ENCODE results near the gene SLC3A2.
A peak's percentile ranks its signal among the peaks of the same experiment; 100 is the strongest.

The SLC3A2 gene

GRCh38 chr11:62874851-62875250 lies 5.8 kb upstream of the SLC3A2 start:
- no peak overlapping the region for H4K12ac ChIP-seq (ENCODE audit: low read depth, low read length)
- peaks cover 8 to 20% of the 10 kb centered on the region in 2 experiments for H3K36me3 ChIP-seq (ENCODE audit: control insufficient read depth in 1 of 2, insufficient read depth in 2 of 2, low read length in 2 of 2)
- no peak overlapping the region for H3K27ac ChIP-seq (ENCODE audit: low read depth, low read length)
- no peaks in the 10 kb centered on the region for H3K79me1 ChIP-seq (ENCODE audit: low read length)
- no peak overlapping the region for H2BK12ac ChIP-seq (ENCODE audit: low read length)
- H3K27me3 ChIP-seq (ENCODE audit: insufficient read depth, low read length) = no peaks in the 10 kb centered on the region
- DNase-seq = peak; percentile 39 to 84
- H3K9ac ChIP-seq (ENCODE audit: low read length) = no peak overlapping the region
- no peak overlapping the region for H3K23ac ChIP-seq (ENCODE audit: low read length)
- H3K4me1 ChIP-seq (ENCODE audit: control insufficient read depth in 1 of 2, insufficient read depth in 2 of 2, low read length in 2 of 2) = peaks cover 4 to 6% of the 10 kb centered on the region in 2 experiments
- no peak overlapping the region for H3K4me2 ChIP-seq (ENCODE audit: low read length)
- no CpG with 5 or more reads among the region's 7 CpGs for WGBS (ENCODE audit: extremely low coverage, insufficient coverage, insufficient read length)
- H2BK5ac ChIP-seq (ENCODE audit: low read depth, low read length, poor library complexity) = no peak overlapping the region
- H2BK120ac ChIP-seq (ENCODE audit: insufficient read depth, low read length, poor library complexity) = no peak overlapping the region
- no peaks in the 10 kb centered on the region for H3K79me2 ChIP-seq (ENCODE audit: control insufficient read depth, insufficient read depth, low read length, poor library complexity)
- H4K91ac ChIP-seq (ENCODE audit: low read depth, low read length) = no peak overlapping the region
- no peak overlapping the region for H3K4me3 ChIP-seq (ENCODE audit: low read depth, low read length)
- no peak overlapping the region for H2AK5ac ChIP-seq (ENCODE audit: low read length)
- H2AFZ ChIP-seq (ENCODE audit: insufficient read depth, low read length, poor library complexity) = no peak overlapping the region
- H3K14ac ChIP-seq (ENCODE audit: low read length) = no peak overlapping the region
- no peak overlapping the region for H3K4ac ChIP-seq (ENCODE audit: low read depth, low read length)
- H4K8ac ChIP-seq (ENCODE audit: low read depth, low read length) = no peak overlapping the region
- H3K9me3 ChIP-seq (ENCODE audit: insufficient read depth, low read depth, low read length) = no peaks in the 10 kb centered on the region
- no peak overlapping the region for H3K18ac ChIP-seq (ENCODE audit: low read length)

- H3K4me2 ChIP-seq (ENCODE audit: low read length) = no peak overlapping the region
- peak overlapping the region; percentile 24 for H2BK12ac ChIP-seq (ENCODE audit: low read length)
- no peak overlapping the region for H3K27ac ChIP-seq (ENCODE audit: low read depth, low read length)
- H3K79me1 ChIP-seq (ENCODE audit: low read length) = peaks cover 2% of the 10 kb centered on the region
- no peak overlapping the region for H4K8ac ChIP-seq (ENCODE audit: low read depth, low read length)
- no peak overlapping the region for H2AFZ ChIP-seq (ENCODE audit: insufficient read depth, low read length, poor library complexity)
- H3K4me3 ChIP-seq (ENCODE audit: low read depth, low read length) = no peak overlapping the region
- no peak overlapping the region for H2BK120ac ChIP-seq (ENCODE audit: insufficient read depth, low read length, poor library complexity)
- H3K23ac ChIP-seq (ENCODE audit: low read length) = no peak overlapping the region
- no peak overlapping the region for H2AK5ac ChIP-seq (ENCODE audit: low read length)
- H2BK5ac ChIP-seq (ENCODE audit: low read depth, low read length, poor library complexity) = no peak overlapping the region
- peaks cover 7 to 10% of the 10 kb centered on the region in 2 experiments for H3K4me1 ChIP-seq (ENCODE audit: control insufficient read depth in 1 of 2, insufficient read depth in 2 of 2, low read length in 2 of 2)
- no peak overlapping the region for H3K9ac ChIP-seq (ENCODE audit: low read length)
- WGBS (ENCODE audit: extremely low coverage, insufficient coverage, insufficient read length) = no CpG with 5 or more reads among the region's 7 CpGs
- no peak overlapping the region for H3K4ac ChIP-seq (ENCODE audit: low read depth, low read length)
- peaks cover 1% of the 10 kb centered on the region for H3K9me3 ChIP-seq (ENCODE audit: insufficient read depth, low read depth, low read length)
- peak; percentile 90 for DNase-seq
- no peaks in the 10 kb centered on the region for H3K27me3 ChIP-seq (ENCODE audit: insufficient read depth, low read length)
- no peak overlapping the region for H4K12ac ChIP-seq (ENCODE audit: low read depth, low read length)
- no peak overlapping the region for H3K14ac ChIP-seq (ENCODE audit: low read length)
- H3K18ac ChIP-seq (ENCODE audit: low read length) = no peak overlapping the region
- H3K36me3 ChIP-seq (ENCODE audit: control insufficient read depth in 1 of 2, insufficient read depth in 2 of 2, low read length in 2 of 2) = peaks cover 8 to 19% of the 10 kb centered on the region in 2 experiments
- no peak overlapping the region for H4K91ac ChIP-seq (ENCODE audit: low read depth, low read length)
- H3K79me2 ChIP-seq (ENCODE audit: control insufficient read depth, insufficient read depth, low read length, poor library complexity) = peaks cover 3% of the 10 kb centered on the region
Measured at GRCh38 chr11:62875698-62876478, 4.8 kb upstream of the SLC3A2 start.

- H3K9ac ChIP-seq (ENCODE audit: low read length) = no peak overlapping the region
- WGBS (ENCODE audit: extremely low coverage, insufficient coverage, insufficient read length) = no CpG with 5 or more reads among the region's 6 CpGs
- no peak overlapping the region for H2BK12ac ChIP-seq (ENCODE audit: low read length)
- no peak overlapping the region for H2AFZ ChIP-seq (ENCODE audit: insufficient read depth, low read length, poor library complexity)
- H3K23ac ChIP-seq (ENCODE audit: low read length) = no peak overlapping the region
- no peak overlapping the region for H2BK120ac ChIP-seq (ENCODE audit: insufficient read depth, low read length, poor library complexity)
- H3K27me3 ChIP-seq (ENCODE audit: insufficient read depth, low read length) = no peaks in the 10 kb centered on the region
- no peak overlapping the region for H2BK5ac ChIP-seq (ENCODE audit: low read depth, low read length, poor library complexity)
- DNase-seq = peak in 1 of 2 donors; percentile 72
- peaks cover 3% of the 10 kb centered on the region for H3K9me3 ChIP-seq (ENCODE audit: insufficient read depth, low read depth, low read length)
- H2AK5ac ChIP-seq (ENCODE audit: low read length) = no peak overlapping the region
- no peak overlapping the region for H3K14ac ChIP-seq (ENCODE audit: low read length)
- no peak overlapping the region for H4K91ac ChIP-seq (ENCODE audit: low read depth, low read length)
- H4K12ac ChIP-seq (ENCODE audit: low read depth, low read length) = no peak overlapping the region
- no peak overlapping the region for H3K18ac ChIP-seq (ENCODE audit: low read length)
- H3K4me3 ChIP-seq (ENCODE audit: low read depth, low read length) = no peak overlapping the region
- no peak overlapping the region for H3K4ac ChIP-seq (ENCODE audit: low read depth, low read length)
- peaks cover 7 to 10% of the 10 kb centered on the region in 2 experiments for H3K4me1 ChIP-seq (ENCODE audit: control insufficient read depth in 1 of 2, insufficient read depth in 2 of 2, low read length in 2 of 2)
- peaks cover 7% of the 10 kb centered on the region for H3K79me1 ChIP-seq (ENCODE audit: low read length)
- H4K8ac ChIP-seq (ENCODE audit: low read depth, low read length) = no peak overlapping the region
- H3K79me2 ChIP-seq (ENCODE audit: control insufficient read depth, insufficient read depth, low read length, poor library complexity) = peaks cover 9% of the 10 kb centered on the region
- no peak overlapping the region for H3K4me2 ChIP-seq (ENCODE audit: low read length)
- no peak overlapping the region for H3K27ac ChIP-seq (ENCODE audit: low read depth, low read length)
- H3K36me3 ChIP-seq (ENCODE audit: control insufficient read depth in 1 of 2, insufficient read depth in 2 of 2, low read length in 2 of 2) = peaks cover 8 to 18% of the 10 kb centered on the region in 2 experiments
Measured at GRCh38 chr11:62876712-62877111, 4.0 kb upstream of the SLC3A2 start.

GRCh38 chr11:62879235-62879978 lies 1.3 kb upstream of the SLC3A2 start:
- Histone ChIP-seq H2BK5ac (ENCODE audit: low read depth, low read length, poor library complexity) (no peak overlapping the region), H3K9me3 (ENCODE audit: insufficient read depth, low read depth, low read length) (peaks cover 3% of the 10 kb centered on the region), H3K27me3 (ENCODE audit: insufficient read depth, low read length) (no peaks in the 10 kb centered on the region), H4K8ac (ENCODE audit: low read depth, low read length) (peak overlapping the region; percentile 29), H3K18ac (ENCODE audit: low read length) (no peak overlapping the region), H2AFZ (ENCODE audit: insufficient read depth, low read length, poor library complexity) (no peak overlapping the region), H3K4me1 (ENCODE audit: control insufficient read depth in 1 of 2, insufficient read depth in 2 of 2, low read length in 2 of 2) (peaks cover 13 to 26% of the 10 kb centered on the region in 2 experiments), H3K14ac (ENCODE audit: low read length) (no peak overlapping the region), H3K4me3 (ENCODE audit: low read depth, low read length) (no peak overlapping the region), H3K27ac (ENCODE audit: low read depth, low read length) (no peak overlapping the region), H3K36me3 (ENCODE audit: control insufficient read depth in 1 of 2, insufficient read depth in 2 of 2, low read length in 2 of 2) (peaks cover 23 to 25% of the 10 kb centered on the region in 2 experiments), H4K91ac (ENCODE audit: low read depth, low read length) (peak overlapping the region; percentile 13), H3K23ac (ENCODE audit: low read length) (no peak overlapping the region), H3K4ac (ENCODE audit: low read depth, low read length) (peak overlapping the region; percentile 59), H2BK12ac (ENCODE audit: low read length) (no peak overlapping the region), H3K9ac (ENCODE audit: low read length) (no peak overlapping the region), H2BK120ac (ENCODE audit: insufficient read depth, low read length, poor library complexity) (no peak overlapping the region), H2AK5ac (ENCODE audit: low read length) (no peak overlapping the region), H3K79me2 (ENCODE audit: control insufficient read depth, insufficient read depth, low read length, poor library complexity) (peaks cover 21% of the 10 kb centered on the region), H3K4me2 (ENCODE audit: low read length) (no peak overlapping the region), H3K79me1 (ENCODE audit: low read length) (peaks cover 21% of the 10 kb centered on the region), H4K12ac (ENCODE audit: low read depth, low read length) (peak overlapping the region; percentile 59)
- DNase-seq = no peak
- WGBS (ENCODE audit: extremely low coverage, insufficient coverage, insufficient read length) = no CpG with 5 or more reads among the region's 7 CpGs
